ENCODE data around the gene STRN. TPM values are rescaled to one million over a fixed set of nuclear protein-coding genes. Genes with fewer than 3 reads are reported as not detected.
A peak's percentile ranks its signal among the peaks of the same experiment; 100 is the strongest.

STRN gene
- total RNA-seq, 6 experiments from 2014 or later = 6.2 to 10.6 (median 8.2) TPM

- Histone ChIP-seq H3K4me3 (no peak overlapping the region), H3K4me1 (no peaks in the 10 kb centered on the region), H3K36me3 (peaks cover 0 to 1% (median 0%) of the 10 kb centered on the region in 4 donors), H3K27ac (no peak overlapping the region), H3K27me3 (no peaks in the 10 kb centered on the region), H3K9me3 (no peaks in the 10 kb centered on the region)
- no peak for DNase-seq
- intact Hi-C loops (cut with DNase I) = no loop called here
- TF ChIP-seq CTCF (IDR thresholded peaks at IDR 0.05) (no peak), POLR2A (IDR thresholded peaks at IDR 0.05) (no peak)
- WGBS (ENCODE audit: insufficient coverage, low coverage, low lambda C conversion rate, missing lambda C conversion rate) = 93% methylated on average over 2 of the region's 2 CpGs
- ATAC-seq = no peak
Measured at GRCh38 chr2:36976065-36976464, 9.7 kb upstream of the STRN start.

- H3K4me1 ChIP-seq = no peaks in the 10 kb centered on the region
- intact Hi-C loops (cut with DNase I) = no loop called here
- TF ChIP-seq CTCF (IDR thresholded peaks at IDR 0.05) = no peak
- no peak for TF ChIP-seq POLR2A (IDR thresholded peaks at IDR 0.05)
- no peaks in the 10 kb centered on the region for H3K36me3 ChIP-seq
- ATAC-seq (no peak), DNase-seq (no peak)
- H3K9me3 ChIP-seq = no peaks in the 10 kb centered on the region
- H3K27me3 ChIP-seq = no peaks in the 10 kb centered on the region
- H3K4me3 ChIP-seq = no peak overlapping the region
- WGBS (ENCODE audit: insufficient coverage, low coverage, low lambda C conversion rate, missing lambda C conversion rate) = 83% methylated on average over 8 of the region's 8 CpGs
- no peak overlapping the region for H3K27ac ChIP-seq
Measured at GRCh38 chr2:36975306-36975705, 9.0 kb upstream of the STRN start.

- no peak overlapping the region for H3K4me3 ChIP-seq
- no peaks in the 10 kb centered on the region for H3K27me3 ChIP-seq
- H3K4me1 ChIP-seq = no peaks in the 10 kb centered on the region
- no peak for DNase-seq
- intact Hi-C loops (cut with DNase I) = no loop called here
- no peak for TF ChIP-seq POLR2A (IDR thresholded peaks at IDR 0.05)
- TF ChIP-seq CTCF (IDR thresholded peaks at IDR 0.05) = no peak
- no peak overlapping the region for H3K27ac ChIP-seq
- no peaks in the 10 kb centered on the region for H3K9me3 ChIP-seq
- WGBS (ENCODE audit: insufficient coverage, low coverage, low lambda C conversion rate, missing lambda C conversion rate) = 73% methylated on average over 2 of the region's 2 CpGs
- peak in 3 of 4 donors; percentile 20 to 61 (median 54) for ATAC-seq
- no peaks in the 10 kb centered on the region for H3K36me3 ChIP-seq
Measured at GRCh38 chr2:36973320-36973719, 7.0 kb upstream of the STRN start.

- no peaks in the 10 kb centered on the region for H3K27me3 ChIP-seq
- no peaks in the 10 kb centered on the region for H3K9me3 ChIP-seq
- no peak overlapping the region for H3K27ac ChIP-seq
- TF ChIP-seq POLR2A (IDR thresholded peaks at IDR 0.05) = no peak
- no peak for TF ChIP-seq CTCF (IDR thresholded peaks at IDR 0.05)
- DNase-seq = no peak
- H3K4me1 ChIP-seq = peaks cover 0 to 9% (median 4%) of the 10 kb centered on the region in 4 donors
- no peaks in the 10 kb centered on the region for H3K36me3 ChIP-seq
- intact Hi-C loops (cut with DNase I) = no loop called here
- no peak overlapping the region for H3K4me3 ChIP-seq
- ATAC-seq = no peak
Measured at GRCh38 chr2:36971990-36972389, 5.7 kb upstream of the STRN start.
